Fibroblast of mammary gland (primary cell): ENCODE data around the gene ACVRL1.

Experiments used
- DNase-seq: peaks from one replicate; pipeline ENCODE4 v3.0.0-alpha.2; 2010; ENCODE audit warnings: low read depth
- H3K4me3 ChIP-seq: 2 replicates; pipeline ENCODE4 v1.5.1; 2011; ENCODE audit warnings: low read depth, mild to moderate bottlenecking, low read length, moderate library complexity; ENCODE audit not compliant: control insufficient read depth
- CTCF ChIP-seq: conservative IDR thresholded peaks from 2 replicates; pipeline ENCODE4 v1.5.1; 2011; ENCODE audit warnings: low read depth, low read length, inconsistent platforms; ENCODE audit not compliant: control insufficient read depth, insufficient read depth

Gene ACVRL1

GRCh38 chr12:51915951-51916350 lies 8.6 kb downstream of the ACVRL1 start:
- DNase-seq: no peak
- H3K4me3 ChIP-seq: no peak overlapping the region

GRCh38 chr12:51917041-51917590 lies 9.8 kb downstream of the ACVRL1 start:
- no peak for TF ChIP-seq CTCF
- no peak for DNase-seq
- no peak overlapping the region for H3K4me3 ChIP-seq

More at GRCh38 chr12:51915951-51916350, 8.6 kb downstream of the ACVRL1 start:
- TF ChIP-seq CTCF: no peak

DNA sequence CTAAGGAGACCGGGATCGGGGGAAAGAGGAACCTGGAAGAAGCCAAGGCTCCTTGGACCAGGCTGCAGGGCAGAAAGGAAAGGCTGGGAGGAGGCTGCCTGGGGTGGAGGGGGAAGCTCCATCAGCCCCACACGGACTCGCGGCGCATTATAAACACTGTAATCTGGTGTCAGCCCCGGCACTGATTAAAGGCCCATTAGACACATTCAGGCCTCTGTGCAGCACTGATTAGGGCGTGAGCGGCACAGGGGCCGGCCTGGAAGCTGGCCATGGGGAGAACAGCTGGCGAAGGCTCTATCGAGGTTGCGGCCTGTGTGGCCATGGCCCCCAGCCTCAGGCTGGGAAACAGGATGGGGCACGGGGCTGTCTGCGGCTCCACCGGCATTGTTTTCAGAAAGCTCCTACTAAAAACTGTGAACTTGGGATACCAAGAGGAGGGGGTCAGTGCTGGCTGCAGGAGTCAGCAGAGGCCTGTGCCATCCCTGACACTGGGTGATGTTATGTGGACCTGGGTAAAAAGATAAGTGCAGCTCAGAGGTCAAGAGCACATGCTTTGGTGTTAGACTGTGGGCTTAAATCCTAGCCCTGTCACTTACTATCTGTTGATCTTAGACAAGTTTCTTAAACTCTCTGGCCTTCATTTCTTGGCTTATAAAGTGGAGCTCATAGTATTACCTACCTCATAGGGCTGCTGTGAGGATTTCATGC lies 10.6 kb downstream of the ACVRL1 start:
- H3K4me3 ChIP-seq: no peak overlapping the region
- DNase-seq: no peak
- no peak for TF ChIP-seq CTCF

- DNase-seq: no peak
- TF ChIP-seq CTCF: no peak
- no peak overlapping the region for H3K4me3 ChIP-seq
Measured at GRCh38 chr12:51920046-51920445, 12.7 kb downstream of the ACVRL1 start.

DNA sequence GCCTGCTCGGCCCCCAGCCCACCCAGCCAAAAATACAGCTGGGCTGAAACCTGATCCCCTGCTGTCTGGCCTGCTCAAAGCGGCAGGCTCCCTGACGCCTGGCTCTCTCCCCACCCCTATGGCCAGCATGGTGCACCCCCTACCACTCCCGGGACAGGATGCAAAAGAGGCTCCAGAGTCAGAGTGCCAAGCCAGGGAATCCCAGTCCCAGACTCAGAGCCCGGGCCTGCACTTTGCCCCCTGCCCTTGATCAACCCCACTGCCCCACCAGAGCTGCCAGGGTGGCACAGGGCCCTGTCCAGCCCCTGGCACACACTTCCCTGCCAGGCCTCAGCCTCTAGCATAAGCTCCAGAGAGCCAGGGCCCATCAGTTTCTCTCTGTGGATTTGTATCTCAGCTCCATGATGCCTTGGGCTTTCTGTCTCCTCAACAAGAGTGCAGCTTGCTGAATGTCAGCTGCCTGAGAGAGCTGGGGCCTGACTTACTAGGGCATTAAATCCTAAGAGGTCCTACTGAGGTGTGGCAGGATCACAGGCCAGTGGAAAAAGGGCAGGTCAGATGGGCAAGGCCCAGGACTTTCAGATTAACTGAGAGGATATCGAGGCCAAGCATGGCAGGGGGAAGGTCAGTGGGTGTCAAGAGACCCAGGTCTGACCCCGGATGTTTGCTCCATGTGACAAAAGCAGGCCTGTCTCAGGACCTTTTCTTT lies 13.9 kb downstream of the ACVRL1 start:
- no peak for DNase-seq
- H3K4me3 ChIP-seq: no peak overlapping the region

GRCh38 chr12:51922146-51922545 lies 14.8 kb downstream of the ACVRL1 start:
- no peak for DNase-seq
- TF ChIP-seq CTCF: no peak
- H3K4me3 ChIP-seq: no peak overlapping the region

More for the DNA sequence above, 13.9 kb downstream of the ACVRL1 start:
- no peak for TF ChIP-seq CTCF
